Measurements from ENCODE around the gene ATPAF2. TPM values are rescaled to one million over a fixed set of nuclear protein-coding genes. Genes with fewer than 3 reads are reported as not detected.

Gene ATPAF2
- total RNA-seq, 2 donors from 2014 or later = 31.4 to 50.8 TPM

- Mint-ChIP-seq H3K4me3 (no peak overlapping the region), H3K36me3 (ENCODE audit: low read depth) (no peaks in the 10 kb centered on the region), H3K27ac (no peak overlapping the region), H3K9me3 (no peaks in the 10 kb centered on the region), H3K4me1 (peaks cover 6% of the 10 kb centered on the region), H3K27me3 (ENCODE audit: insufficient read depth) (no peaks in the 10 kb centered on the region)
- Histone ChIP-seq H3K9me3 (ENCODE audit: control insufficient read depth, low read length) (no peaks in the 10 kb centered on the region), H3K9ac (ENCODE audit: extremely low read depth, low read length, poor library complexity, severe bottlenecking) (no peak overlapping the region), H3K36me3 (ENCODE audit: control insufficient read depth, insufficient read depth, low read length) (no peaks in the 10 kb centered on the region), H3K27me3 (ENCODE audit: control insufficient read depth, insufficient read depth, low read length, poor library complexity, severe bottlenecking) (no peaks in the 10 kb centered on the region), H3K4me1 (ENCODE audit: control insufficient read depth, insufficient read depth, low read length) (no peaks in the 10 kb centered on the region), H3K4me3 (ENCODE audit: low read length) (no peak overlapping the region), H3K27ac (ENCODE audit: low read depth, low read length) (no peak overlapping the region)
- DNase-seq = no peak
- TF ChIP-seq CTCF (conservative IDR thresholded peaks at IDR 0.05) = peak; percentile 62
- WGBS, 2 experiments (ENCODE audit: insufficient coverage in 1 of 2, insufficient read length in 1 of 2) = 88 to 95% methylated on average over 3 of the region's 3 CpGs
These were observed 53.4 kb downstream of the ATPAF2 start for GRCh38 chr17:17985555-17985954.

GRCh38 chr17:17985153-17985552 is 53.8 kb downstream of the ATPAF2 start:
- Histone ChIP-seq H3K27ac (ENCODE audit: low read depth, low read length) (no peak overlapping the region), H3K9me3 (ENCODE audit: control insufficient read depth, low read length) (no peaks in the 10 kb centered on the region), H3K4me3 (ENCODE audit: low read length) (no peak overlapping the region), H3K9ac (ENCODE audit: extremely low read depth, low read length, poor library complexity, severe bottlenecking) (no peak overlapping the region), H3K4me1 (ENCODE audit: control insufficient read depth, insufficient read depth, low read length) (no peaks in the 10 kb centered on the region), H3K27me3 (ENCODE audit: control insufficient read depth, insufficient read depth, low read length, poor library complexity, severe bottlenecking) (no peaks in the 10 kb centered on the region), H3K36me3 (ENCODE audit: control insufficient read depth, insufficient read depth, low read length) (no peaks in the 10 kb centered on the region)
- DNase-seq = no peak
- Mint-ChIP-seq H3K4me3 (no peak overlapping the region), H3K27me3 (ENCODE audit: insufficient read depth) (no peaks in the 10 kb centered on the region), H3K27ac (no peak overlapping the region), H3K36me3 (ENCODE audit: low read depth) (no peaks in the 10 kb centered on the region), H3K9me3 (no peaks in the 10 kb centered on the region), H3K4me1 (peaks cover 2% of the 10 kb centered on the region)
- no peak for TF ChIP-seq CTCF (conservative IDR thresholded peaks at IDR 0.05)
- WGBS, 2 experiments (ENCODE audit: insufficient coverage in 1 of 2, insufficient read length in 1 of 2) = 95 to 100% methylated on average over 1 to 2 of the region's 2 CpGs

GRCh38 chr17:17983776-17984175 is 55.2 kb downstream of the ATPAF2 start:
- H3K36me3 Mint-ChIP-seq (ENCODE audit: low read depth) = no peaks in the 10 kb centered on the region
- WGBS, 2 experiments (ENCODE audit: insufficient coverage in 1 of 2, insufficient read length in 1 of 2) = 96 to 99% methylated on average over 6 of the region's 6 CpGs
- no peaks in the 10 kb centered on the region for H3K4me1 ChIP-seq (ENCODE audit: control insufficient read depth, insufficient read depth, low read length)

More at GRCh38 chr17:17983776-17984175, 55.2 kb downstream of the ATPAF2 start:
- H3K9me3 ChIP-seq (ENCODE audit: control insufficient read depth, low read length) = no peaks in the 10 kb centered on the region
- no peaks in the 10 kb centered on the region for H3K27me3 ChIP-seq (ENCODE audit: control insufficient read depth, insufficient read depth, low read length, poor library complexity, severe bottlenecking)
- no peak for DNase-seq
- H3K9me3 Mint-ChIP-seq = no peaks in the 10 kb centered on the region
- H3K27ac Mint-ChIP-seq = no peak overlapping the region
- no peak overlapping the region for H3K27ac ChIP-seq (ENCODE audit: low read depth, low read length)
- TF ChIP-seq CTCF (conservative IDR thresholded peaks at IDR 0.05) = no peak
- no peaks in the 10 kb centered on the region for H3K36me3 ChIP-seq (ENCODE audit: control insufficient read depth, insufficient read depth, low read length)
- H3K4me1 Mint-ChIP-seq = no peaks in the 10 kb centered on the region
- no peak overlapping the region for H3K4me3 Mint-ChIP-seq
- no peaks in the 10 kb centered on the region for H3K27me3 Mint-ChIP-seq (ENCODE audit: insufficient read depth)
- H3K9ac ChIP-seq (ENCODE audit: extremely low read depth, low read length, poor library complexity, severe bottlenecking) = no peak overlapping the region
- H3K4me3 ChIP-seq (ENCODE audit: low read length) = no peak overlapping the region
